GM19023 (cell line): ENCODE results near the gene ARSD.
"Not testable (repeated sequence)": the region's sequence is repeated elsewhere in the genome, so short reads cannot be mapped to it uniquely, and the experiment has no call there.

ENCODE experiments used
- ATAC-seq: cut with Tn5 transposase; IDR thresholded peaks from one replicate; pipeline ENCODE4 v1.9.1; 2021; ENCODE audit warnings: mild to moderate bottlenecking, moderate library complexity; ENCODE audit not compliant: unreplicated experiment

The ARSD gene

GRCh38 chrX:2933125-2933900 lies 4.2 kb upstream of the ARSD start:
- ATAC-seq: no peak

GRCh38 chrX:2931612-2932011 lies 2.5 kb upstream of the ARSD start:
- no peak for ATAC-seq

GRCh38 chrX:2931155-2931554 lies 2.0 kb upstream of the ARSD start:
- ATAC-seq: no peak

- no peak for ATAC-seq
Measured at GRCh38 chrX:2928191-2928582, 952 bp downstream of the ARSD start.

GRCh38 chrX:2926664-2927275 lies 2.4 kb downstream of the ARSD start:
- ATAC-seq: no peak

- ATAC-seq: not testable (repeated sequence)
Measured at GRCh38 chrX:2926255-2926654, 2.9 kb downstream of the ARSD start.

GRCh38 chrX:2924151-2924550 lies 5.0 kb downstream of the ARSD start:
- no peak for ATAC-seq

GRCh38 chrX:2921750-2922149 lies 7.4 kb downstream of the ARSD start:
- no peak for ATAC-seq

GRCh38 chrX:2921193-2921592 lies 7.9 kb downstream of the ARSD start:
- no peak for ATAC-seq

- ATAC-seq: no peak
Measured at GRCh38 chrX:2917767-2918166, 11.4 kb downstream of the ARSD start.

- ATAC-seq: no peak
Measured at GRCh38 chrX:2913118-2913517, 16.0 kb downstream of the ARSD start.

GRCh38 chrX:2910109-2910508 lies 19.0 kb downstream of the ARSD start:
- ATAC-seq: no peak

GRCh38 chrX:2908125-2908685 lies 20.9 kb downstream of the ARSD start:
- no peak for ATAC-seq

GRCh38 chrX:2907295-2907694 lies 21.8 kb downstream of the ARSD start:
- ATAC-seq: no peak

- ATAC-seq: no peak
Measured at GRCh38 chrX:2903366-2903765, 25.8 kb downstream of the ARSD start.

GRCh38 chrX:2902841-2903240 lies 26.3 kb downstream of the ARSD start:
- no peak for ATAC-seq

GRCh38 chrX:2901367-2902036 lies 27.6 kb downstream of the ARSD start:
- no peak for ATAC-seq

- no peak for ATAC-seq
Measured at GRCh38 chrX:2898846-2899512, 30.2 kb downstream of the ARSD start.

- ATAC-seq: not testable (repeated sequence)
Measured at GRCh38 chrX:2897690-2898623, 31.2 kb downstream of the ARSD start.

- ATAC-seq: no peak
Measured at GRCh38 chrX:2897311-2897689, 31.8 kb downstream of the ARSD start.
